HFF-Myc (cell line): ENCODE results near the gene CELSR2.
A peak's percentile ranks its signal among the peaks of the same experiment; 100 is the strongest.

Source experiments
- DNase-seq: peaks from one replicate; pipeline ENCODE4 v3.0.0-alpha.2; 2011; ENCODE audit warnings: low read depth; ENCODE audit errors: extremely low read depth
- H3K4me3 ChIP-seq: replicated peaks from 2 replicates; pipeline ENCODE4 v1.5.1; 2011; ENCODE audit warnings: low read depth, mild to moderate bottlenecking, control low read depth, low read length
- CTCF ChIP-seq: IDR thresholded peaks from 2 replicates; pipeline ENCODE4 v1.5.1; 2012; ENCODE audit warnings: mild to moderate bottlenecking, low read depth, low read length, control low read depth; ENCODE audit errors: missing control alignments

The CELSR2 gene

GRCh38 chr1:109231066-109231465 lies 18.3 kb upstream of the CELSR2 start:
- no peak for DNase-seq
- no peak overlapping the region for H3K4me3 ChIP-seq
- no peak for TF ChIP-seq CTCF

GRCh38 chr1:109235137-109235536 lies 14.2 kb upstream of the CELSR2 start:
- DNase-seq = no peak
- no peak overlapping the region for H3K4me3 ChIP-seq
- no peak for TF ChIP-seq CTCF

- DNase-seq = no peak
- no peak overlapping the region for H3K4me3 ChIP-seq
- TF ChIP-seq CTCF = no peak
Measured at GRCh38 chr1:109237512-109237911, 11.8 kb upstream of the CELSR2 start.

- TF ChIP-seq CTCF = no peak
- DNase-seq = no peak
- H3K4me3 ChIP-seq = no peak overlapping the region
Measured at GRCh38 chr1:109238382-109238781, 11.0 kb upstream of the CELSR2 start.

GRCh38 chr1:109239047-109239408 lies 10.3 kb upstream of the CELSR2 start:
- no peak for DNase-seq
- TF ChIP-seq CTCF = no peak
- H3K4me3 ChIP-seq = no peak overlapping the region

- no peak for DNase-seq
- peak; percentile 67 for TF ChIP-seq CTCF
- H3K4me3 ChIP-seq = no peak overlapping the region
Measured at GRCh38 chr1:109239409-109240068, 9.8 kb upstream of the CELSR2 start.
